Heart right ventricle (tissue), 16 donors: ENCODE measurements around the gene TSR1. TPM values are rescaled to one million over a fixed set of nuclear protein-coding genes. Genes with fewer than 3 reads are reported as not detected.

Experiments
- ATAC-seq, 8 donors: fragments of 200-7000 bp; cut with Tn5 transposase; one replicate each; pipeline ENCODE4 v1.9.1; 2020; ENCODE audit warnings: mild to moderate bottlenecking in 8 of 8, moderate library complexity in 8 of 8, moderate number of reproducible peaks in 1 of 8
- DNase-seq, 2 donors: peaks; one replicate each; pipeline ENCODE4 v3.0.0-alpha.2; 2020
- H3K27ac ChIP-seq, 10 donors: fragments of 200-600 bp; sonication (generic) in 2 of 10; one replicate each; pipeline versions ENCODE4 v1.5.0 to v1.8.0; 2020 to 2022; ENCODE audit warnings: mild to moderate bottlenecking in 3 of 10
- H3K27me3 ChIP-seq, 7 donors: fragments of 200-600 bp; one replicate each; pipeline ENCODE4 v1.8.0; 2021 to 2022; ENCODE audit warnings: mild to moderate bottlenecking in 2 of 7
- H3K36me3 ChIP-seq, 9 donors: fragments of 200-600 bp; sonication (generic) in 1 of 9; one replicate each; pipeline versions ENCODE4 v1.5.0 to v1.8.0; 2020 to 2022; ENCODE audit warnings: mild to moderate bottlenecking in 2 of 9
- H3K4me1 ChIP-seq, 9 donors: fragments of 200-600 bp; sonication (generic) in 1 of 9; one replicate each; pipeline versions ENCODE4 v1.5.0 to v1.8.0; 2020 to 2022; ENCODE audit warnings: mild to moderate bottlenecking in 4 of 9
- H3K4me3 ChIP-seq, 10 donors: fragments of 200-600 bp; sonication (generic) in 2 of 10; one replicate each; pipeline versions ENCODE4 v1.5.0 to v1.8.0; 2020 to 2022; ENCODE audit warnings: mild to moderate bottlenecking in 7 of 10, moderate library complexity in 2 of 10
- H3K9me3 ChIP-seq, 11 donors: fragments of 200-600 bp in 10 of 11; sonication (generic) in 2 of 11; one replicate each; pipeline versions ENCODE4 v1.5.0 to v1.8.0; 2013 to 2022; ENCODE audit warnings: mild to moderate bottlenecking in 2 of 11, control low read depth in 1 of 11, moderate library complexity in 1 of 11
- CTCF ChIP-seq, 9 donors: fragments of 200-600 bp; sonication (generic) in 2 of 9; IDR thresholded peaks; one replicate each; pipeline versions ENCODE4 v1.5.0 to v1.8.0; 2021 to 2022; ENCODE audit warnings: antibody characterized with exemption in 9 of 9, mild to moderate bottlenecking in 5 of 9, moderate library complexity in 1 of 9
- WGBS, 2 donors: extraction: QIAGEN DNeasy Blood & Tissue Kit; methylation state at CpG; one replicate each; pipeline ENCODE4 v1.1.7; 2013; ENCODE audit warnings: inconsistent platforms in 1 of 2; 5-methylcytosine and 5-hydroxymethylcytosine counted together
- intact Hi-C, 10 donors: fragments of 100-400 bp; cut with DNase I; formaldehyde crosslinking; loops; one replicate each; pipeline versions ENCODE4 v1.11.1 to v1.14.2; 2022
- polyA plus RNA-seq, 2 donors: library from polyadenylated mRNA; stranded (reverse); fragments of 200-250 nt; gene quantifications; one replicate each; pipeline ENCODE4 v1.2.3, GENCODE V29; 2013
- total RNA-seq, 10 donors: library from RNA; stranded (reverse); fragmentation: NEBNext Ultra II Directional in 3 of 10; extraction: Animal tissue kit (Norgen Biotek cat#: 25700) in 3 of 10; gene quantifications; one replicate each; pipeline versions ENCODE4 v1.2.1 to v1.2.4, GENCODE V29; 2021 to 2023
- donor health status: Arrhythmogenic right ventricular cardiomyopathy.
- donor health status: ischemic (EF 13 %, LVEDD 7.1; RV severe dilation, severe dysfunction).
- donor health status: healthy with polysubstance abuse.
- donor health status: DM: no; HTN: yes; CAD: no.
- donor health status: DM: no; HTN: no; CAD: no.
- donor health status: ischemic (EF 25% LVEDD 6.9; RV normal size, moderate dysfunction).
- donor health status: ischemic (EF 25% LVEDD 5.7; RV mildly dilated, moderate dysfunction).
- donor health status: healthy.
- donor health status: DM: yes; HTN: yes; CAD: no.
- donor health status: Ischemic cardiomyopathy.
- donor health status: ischemic (EF 35%, LVEDD 5.7; RV mildly dilated, moderate dysfunction).
- donor health status: nonischemic (EF 11% LVEDD 7.7; RV severe dilation, severe dysfunction).
- donor health status: DM: yes; HTN: yes; CAD: no.
- donor health status: PGD.
- donor health status: ischemic (EF 29% LVEDD 5.4; RV normal size, mild dysfunction).
- donor health status: nonischemic (EF 23%, LVEDD 6.1; RV moderate dilation, normal function).

The TSR1 gene
- total and polyA plus RNA-seq, 12 donors, result 12.8 to 30.5 (median 22.5) TPM

- DNase-seq (peak; percentile 36 to 70), ATAC-seq (peak in 7 of 8 donors; percentile 13 to 58 (median 25))
- 1 to 2% methylated on average over 57 to 91 of the region's 92 CpGs for WGBS, 2 donors
- Histone ChIP-seq H3K27ac (peak overlapping the region; percentile 63 to 92 (median 86)), H3K36me3 (peaks cover 0 to 49% (median 23%) of the 10 kb centered on the region in 9 donors), H3K4me3 (peak overlapping the region; percentile 63 to 97 (median 86)), H3K9me3 (no peaks in the 10 kb centered on the region), H3K27me3 (no peaks in the 10 kb centered on the region), H3K4me1 (peaks cover 7 to 31% (median 25%) of the 10 kb centered on the region in 9 donors)
- peak in 2 of 9 donors; percentile 9 to 10 for TF ChIP-seq CTCF (IDR thresholded peaks at IDR 0.05)
- intact Hi-C loops, result no loop called here
Observed at GRCh38 chr17:2337544-2338314, 1.5 kb upstream of the TSR1 start.

- peak; percentile 71 to 74 for DNase-seq
- peak; percentile 67 to 87 (median 70) for ATAC-seq
- intact Hi-C loops, result no loop called here
Observed at GRCh38 chr17:2336852-2337543, 741 bp upstream of the TSR1 start, which contains the start of gene SGSM2. TSS of gene SGSM2 (plus strand) at chr17:2337501. CDS start at chr17:2337689, 188 bp downstream.

GRCh38 chr17:2335726-2336214 lies 487 bp downstream of the TSR1 start:
- no peaks in the 10 kb centered on the region for H3K27me3 ChIP-seq
- ATAC-seq, result no peak
- no peak for TF ChIP-seq CTCF (IDR thresholded peaks at IDR 0.05)
- H3K9me3 ChIP-seq, result no peaks in the 10 kb centered on the region
- H3K36me3 ChIP-seq, result peaks cover 0 to 49% (median 42%) of the 10 kb centered on the region in 9 donors
- H3K27ac ChIP-seq, result peak overlapping the region in 9 of 10 donors; percentile 70 to 92 (median 87)
- peak overlapping the region; percentile 63 to 97 (median 86) for H3K4me3 ChIP-seq
- no peak for DNase-seq
- intact Hi-C loops, result no loop called here
- peaks cover 7 to 31% (median 25%) of the 10 kb centered on the region in 9 donors for H3K4me1 ChIP-seq
- WGBS, 2 donors, result 2% methylated on average over 17 of the region's 17 CpGs

More at GRCh38 chr17:2336852-2337543, 741 bp upstream of the TSR1 start, which contains the start of gene SGSM2:
- Histone ChIP-seq H3K4me3 (peak within 1 kb of the TSS; percentile 63 to 97 (median 86)), H3K9me3 (no peaks in the 10 kb centered on the region), H3K27me3 (no peaks in the 10 kb centered on the region), H3K4me1 (peaks cover 7 to 31% (median 25%) of the 10 kb centered on the region in 9 donors), H3K36me3 (peaks cover 0 to 49% (median 30%) of the 10 kb centered on the region in 9 donors), H3K27ac (peak within 1 kb of the TSS; percentile 63 to 92 (median 86))
- TF ChIP-seq CTCF (IDR thresholded peaks at IDR 0.05), result no peak
- WGBS, 2 donors, result 1% methylated on average over 67 to 77 of the region's 77 CpGs

GRCh38 chr17:2331303-2331702 lies 5.0 kb downstream of the TSR1 start:
- no peak for TF ChIP-seq CTCF (IDR thresholded peaks at IDR 0.05)
- ATAC-seq (no peak), DNase-seq (no peak)
- peaks cover 5 to 17% (median 14%) of the 10 kb centered on the region in 9 donors for H3K4me1 ChIP-seq
- no peaks in the 10 kb centered on the region for H3K27me3 ChIP-seq
- H3K36me3 ChIP-seq, result peaks cover 0 to 93% (median 80%) of the 10 kb centered on the region in 9 donors
- intact Hi-C loops, result no loop called here
- no peak overlapping the region for H3K27ac ChIP-seq
- H3K4me3 ChIP-seq, result no peak overlapping the region
- no peaks in the 10 kb centered on the region for H3K9me3 ChIP-seq
- 57 to 58% methylated on average over 3 of the region's 3 CpGs for WGBS, 2 donors
